HepG2 (cell line): ENCODE measurements around the gene PPP1R15A. TPM values are rescaled to one million over a fixed set of nuclear protein-coding genes. Genes with fewer than 3 reads are reported as not detected.

Experiments
- ARID2 ChIP-seq: sonication (generic); formaldehyde crosslinking; IDR thresholded peaks from 2 replicates; pipeline ENCODE4 v1.8.1; 2022; ENCODE audit warnings: mild to moderate bottlenecking, missing genetic modification reagents, borderline replicate concordance
- FOXA3 ChIP-seq: IDR thresholded peaks from 2 replicates; pipeline ENCODE4 v1.6.1; 2016; ENCODE audit warnings: missing genetic modification reagents, missing compliant biosample characterization
- HOXA5 ChIP-seq: sonication (generic); formaldehyde crosslinking; IDR thresholded peaks from 2 replicates; pipeline ENCODE4 v1.4.0; 2020; ENCODE audit warnings: missing genetic modification reagents
- ONECUT2 ChIP-seq: sonication (generic); formaldehyde crosslinking; IDR thresholded peaks from 2 replicates; pipeline ENCODE4 v1.4.0; 2020; ENCODE audit warnings: missing genetic modification reagents
- PAX8 ChIP-seq: sonication (generic); formaldehyde crosslinking; IDR thresholded peaks from 2 replicates; pipeline ENCODE4 v1.8.0; 2022; ENCODE audit warnings: mild to moderate bottlenecking, missing genetic modification reagents, borderline replicate concordance
- PPARG ChIP-seq: conservative IDR thresholded peaks from 2 replicates; pipeline ENCODE4 v1.6.1; 2016; ENCODE audit warnings: missing biosample characterization, missing genetic modification reagents
- RARA ChIP-seq: IDR thresholded peaks from 2 replicates; pipeline ENCODE4 v1.6.1; 2016; ENCODE audit warnings: missing genetic modification reagents, missing compliant biosample characterization
- REXO4 ChIP-seq: sonication (generic); formaldehyde crosslinking; IDR thresholded peaks from 2 replicates; pipeline ENCODE4 v1.8.0; 2022; ENCODE audit warnings: missing genetic modification reagents, mild to moderate bottlenecking, borderline replicate concordance
- RXRA ChIP-seq: sonication (generic); formaldehyde crosslinking; IDR thresholded peaks from 2 replicates; pipeline ENCODE4 v1.5.1; 2020; ENCODE audit warnings: missing genetic modification reagents
- SIX1 ChIP-seq: sonication (generic); formaldehyde crosslinking; IDR thresholded peaks from 2 replicates; pipeline ENCODE4 v1.4.0; 2020; ENCODE audit warnings: missing genetic modification reagents, borderline replicate concordance
- SRSF1 ChIP-seq: fragments of 200-400 bp; formaldehyde crosslinking; optimal IDR thresholded peaks from 2 replicates; pipeline ENCODE3; 2017; ENCODE audit warnings: mild to moderate bottlenecking, low read depth, low read length, moderate library complexity
- U2AF2 ChIP-seq: fragments of 200-400 bp; formaldehyde crosslinking; IDR thresholded peaks from 2 replicates; pipeline ENCODE4 v1.6.1; 2017; ENCODE audit warnings: low read depth, mild to moderate bottlenecking, low read length
- ZBTB10 ChIP-seq: sonication (generic); formaldehyde crosslinking; IDR thresholded peaks from 2 replicates; pipeline ENCODE4 v1.4.0; 2020; ENCODE audit warnings: missing genetic modification reagents, borderline replicate concordance
- ZBTB43 ChIP-seq: sonication (generic); formaldehyde crosslinking; conservative IDR thresholded peaks from 2 replicates; pipeline ENCODE4 v1.4.0; 2020; ENCODE audit warnings: missing genetic modification reagents
- ZFX ChIP-seq: sonication (generic); formaldehyde crosslinking; IDR thresholded peaks from 2 replicates; pipeline ENCODE4 v1.4.0; 2020; ENCODE audit warnings: mild to moderate bottlenecking, low read depth, missing genetic modification reagents, moderate library complexity
- ZFYVE20 ChIP-seq: sonication (generic); formaldehyde crosslinking; IDR thresholded peaks from 2 replicates; pipeline ENCODE4 v1.8.0; 2023; ENCODE audit warnings: low read depth, mild to moderate bottlenecking, moderate library complexity, missing genetic modification reagents, borderline replicate concordance
- ZNF230 ChIP-seq: sonication (generic); formaldehyde crosslinking; IDR thresholded peaks from 2 replicates; pipeline ENCODE4 v1.4.0; 2020; ENCODE audit warnings: mild to moderate bottlenecking, missing genetic modification reagents
- ZNF251 ChIP-seq: sonication (generic); formaldehyde crosslinking; IDR thresholded peaks from 2 replicates; pipeline ENCODE4 v1.9.0; 2021; ENCODE audit warnings: mild to moderate bottlenecking, missing genetic modification reagents
- ZNF430 ChIP-seq: sonication (generic); formaldehyde crosslinking; IDR thresholded peaks from 2 replicates; pipeline ENCODE4 v1.9.0; 2021; ENCODE audit warnings: mild to moderate bottlenecking, missing genetic modification reagents
- ZNF510 ChIP-seq: sonication (generic); formaldehyde crosslinking; IDR thresholded peaks from 2 replicates; pipeline ENCODE4 v1.4.0; 2020; ENCODE audit warnings: low read depth, mild to moderate bottlenecking, missing genetic modification reagents
- ZNF577 ChIP-seq: sonication (generic); formaldehyde crosslinking; IDR thresholded peaks from 2 replicates; pipeline ENCODE4 v1.4.0; 2020; ENCODE audit warnings: mild to moderate bottlenecking, low read depth, missing genetic modification reagents, borderline replicate concordance
- ZNF746 ChIP-seq: sonication (generic); formaldehyde crosslinking; IDR thresholded peaks from 2 replicates; pipeline ENCODE4 v1.8.0; 2022; ENCODE audit warnings: mild to moderate bottlenecking, missing genetic modification reagents
- ZNF878 ChIP-seq: sonication (generic); formaldehyde crosslinking; IDR thresholded peaks from 2 replicates; pipeline ENCODE4 v1.8.1; 2023; ENCODE audit warnings: mild to moderate bottlenecking, missing genetic modification reagents, moderate library complexity
- ZSCAN9 ChIP-seq: IDR thresholded peaks from 2 replicates; pipeline ENCODE4 v1.6.1; 2016; ENCODE audit warnings: borderline replicate concordance
- polyA plus RNA-seq, 8 experiments: library from polyadenylated mRNA; depleted of rRNA in 3 of 8; stranded (reverse) in 7 of 8; unstranded in 1 of 8; fragments of >200 nt; fragmentation: Illumina TruSeq in 4 of 8; extraction: Trizol in 4 of 8; gene quantifications; 2 replicates each; pipeline versions ENCODE4 v1.2.1 to v1.2.3, GENCODE V29; 2011 to 2016; ENCODE audit warnings: low read depth in 4 of 8, missing spikeins in 1 of 8, mixed read lengths in 1 of 8; ENCODE audit not compliant: insufficient read depth in 1 of 8
- total RNA-seq, 5 experiments: library from RNA; depleted of rRNA; stranded (reverse); fragments of >200 nt; fragmentation: Illumina TruSeq; extraction: Trizol; gene quantifications; 2 replicates each; pipeline ENCODE4 v1.2.3, GENCODE V29; 2016; ENCODE audit warnings: low read depth in 1 of 5
- TF ChIP-seq, protein P1 (sequence below): IDR thresholded peaks from 2 replicates; pipeline ENCODE4 v1.6.1; 2016; ENCODE audit warnings: mild to moderate bottlenecking, missing biosample characterization, missing genetic modification reagents
- TF ChIP-seq, protein P2 (sequence below): IDR thresholded peaks from 2 replicates; pipeline ENCODE4 v1.6.1; 2016; ENCODE audit warnings: missing compliant biosample characterization, missing genetic modification reagents, borderline replicate concordance

PPP1R15A gene
- total and polyA plus RNA-seq, 2 of the 13 experiments (the other 11 are each of a cell fraction or from before 2014, with no cell fraction given): 15.6 to 18.5 TPM

DNA sequence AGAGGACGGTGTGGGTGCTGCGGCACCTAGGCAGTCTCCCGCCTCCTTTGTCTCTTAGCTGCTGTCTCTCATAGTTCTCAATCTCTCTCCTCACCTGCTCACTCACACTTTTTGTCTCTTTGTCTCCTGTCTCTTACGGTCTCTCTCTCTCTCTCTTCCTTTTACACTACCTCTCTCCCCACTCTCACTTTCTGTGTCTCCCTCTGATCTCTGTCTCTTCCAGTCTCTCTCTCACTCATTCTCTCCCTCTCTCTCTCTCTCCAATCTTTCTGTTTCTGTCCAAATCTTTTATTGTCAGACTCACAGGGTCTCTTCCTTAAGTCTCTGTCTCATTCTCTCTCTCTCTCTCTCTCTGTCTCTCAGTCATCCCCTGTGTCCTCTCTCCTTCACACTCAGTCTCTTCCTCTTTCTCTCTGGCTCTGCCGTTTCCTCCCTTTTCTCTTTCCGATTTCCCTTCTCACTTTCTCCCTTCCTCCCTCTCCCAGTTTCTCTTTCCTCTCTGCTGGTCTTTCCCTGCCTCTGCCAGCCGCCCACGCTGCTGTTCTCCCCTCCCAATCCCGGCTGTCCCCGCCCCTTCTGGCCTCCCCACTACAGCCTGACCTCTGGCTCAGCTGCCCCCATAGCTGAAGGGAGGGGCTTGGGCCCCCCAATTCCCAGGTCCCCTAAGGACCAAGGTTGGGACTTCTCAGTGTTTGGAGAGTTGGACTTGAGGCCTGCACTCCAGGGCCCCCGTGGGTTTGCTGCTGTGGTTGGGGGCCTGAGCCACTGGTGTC, 3.9 kb upstream of the PPP1R15A start, which contains the start of gene PLEKHA4 (continued):
- no peak for TF ChIP-seq ZNF251
- TF ChIP-seq PPARG (CRISPR knock-in tag): peak; percentile 27; the same call in 1 of the 2 replicates
- no peak for TF ChIP-seq ONECUT2 (CRISPR knock-in tag)
- no peak for TF ChIP-seq ZSCAN9 (CRISPR knock-in tag)
- TF ChIP-seq ZFX (CRISPR knock-in tag): peak; percentile 68
- no peak; the same call in 1 of the 2 replicates for TF ChIP-seq ZNF510 (CRISPR knock-in tag)
- TF ChIP-seq, protein P1, sequence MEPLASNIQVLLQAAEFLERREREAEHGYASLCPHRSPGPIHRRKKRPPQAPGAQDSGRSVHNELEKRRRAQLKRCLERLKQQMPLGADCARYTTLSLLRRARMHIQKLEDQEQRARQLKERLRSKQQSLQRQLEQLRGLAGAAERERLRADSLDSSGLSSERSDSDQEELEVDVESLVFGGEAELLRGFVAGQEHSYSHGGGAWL (CRISPR knock-in tag): no peak
- TF ChIP-seq U2AF2: no peak
- TF ChIP-seq, protein P2, sequence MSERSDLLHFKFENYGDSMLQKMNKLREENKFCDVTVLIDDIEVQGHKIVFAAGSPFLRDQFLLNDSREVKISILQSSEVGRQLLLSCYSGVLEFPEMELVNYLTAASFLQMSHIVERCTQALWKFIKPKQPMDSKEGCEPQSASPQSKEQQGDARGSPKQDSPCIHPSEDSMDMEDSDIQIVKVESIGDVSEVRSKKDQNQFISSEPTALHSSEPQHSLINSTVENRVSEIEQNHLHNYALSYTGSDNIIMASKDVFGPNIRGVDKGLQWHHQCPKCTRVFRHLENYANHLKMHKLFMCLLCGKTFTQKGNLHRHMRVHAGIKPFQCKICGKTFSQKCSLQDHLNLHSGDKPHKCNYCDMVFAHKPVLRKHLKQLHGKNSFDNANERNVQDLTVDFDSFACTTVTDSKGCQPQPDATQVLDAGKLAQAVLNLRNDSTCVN (CRISPR knock-in tag): no peak
- peak; percentile 51 for TF ChIP-seq SRSF1
- TF ChIP-seq ZNF746 (CRISPR knock-in tag): peak; percentile 55; the same call in 1 of the 2 replicates
- TF ChIP-seq RXRA (CRISPR knock-in tag): no peak
- TF ChIP-seq FOXA3: no peak
- TF ChIP-seq ZFYVE20 (CRISPR knock-in tag): no peak
- no peak for TF ChIP-seq ZNF878 (CRISPR knock-in tag)
- no peak for TF ChIP-seq ZNF577 (CRISPR knock-in tag)
- TF ChIP-seq HOXA5 (CRISPR knock-in tag): no peak
- no peak for TF ChIP-seq REXO4 (CRISPR knock-in tag)
- TF ChIP-seq ARID2 (CRISPR knock-in tag): no peak
- 0 out of 2 replicates have a peak, but pooled peaks have one; percentile 48 for TF ChIP-seq ZNF430
- no peak for TF ChIP-seq SIX1
- no peak for TF ChIP-seq PAX8 (CRISPR knock-in tag)
- peak; percentile 39; the same call in 1 of the 2 replicates for TF ChIP-seq ZBTB10 (CRISPR knock-in tag)
- no peak for TF ChIP-seq ZBTB43
- no peak for TF ChIP-seq RARA
- TF ChIP-seq ZNF230: peak; percentile 29; the same call in 1 of the 2 replicates
